ENCODE results near the gene FAM13A.

The FAM13A gene

DNA sequence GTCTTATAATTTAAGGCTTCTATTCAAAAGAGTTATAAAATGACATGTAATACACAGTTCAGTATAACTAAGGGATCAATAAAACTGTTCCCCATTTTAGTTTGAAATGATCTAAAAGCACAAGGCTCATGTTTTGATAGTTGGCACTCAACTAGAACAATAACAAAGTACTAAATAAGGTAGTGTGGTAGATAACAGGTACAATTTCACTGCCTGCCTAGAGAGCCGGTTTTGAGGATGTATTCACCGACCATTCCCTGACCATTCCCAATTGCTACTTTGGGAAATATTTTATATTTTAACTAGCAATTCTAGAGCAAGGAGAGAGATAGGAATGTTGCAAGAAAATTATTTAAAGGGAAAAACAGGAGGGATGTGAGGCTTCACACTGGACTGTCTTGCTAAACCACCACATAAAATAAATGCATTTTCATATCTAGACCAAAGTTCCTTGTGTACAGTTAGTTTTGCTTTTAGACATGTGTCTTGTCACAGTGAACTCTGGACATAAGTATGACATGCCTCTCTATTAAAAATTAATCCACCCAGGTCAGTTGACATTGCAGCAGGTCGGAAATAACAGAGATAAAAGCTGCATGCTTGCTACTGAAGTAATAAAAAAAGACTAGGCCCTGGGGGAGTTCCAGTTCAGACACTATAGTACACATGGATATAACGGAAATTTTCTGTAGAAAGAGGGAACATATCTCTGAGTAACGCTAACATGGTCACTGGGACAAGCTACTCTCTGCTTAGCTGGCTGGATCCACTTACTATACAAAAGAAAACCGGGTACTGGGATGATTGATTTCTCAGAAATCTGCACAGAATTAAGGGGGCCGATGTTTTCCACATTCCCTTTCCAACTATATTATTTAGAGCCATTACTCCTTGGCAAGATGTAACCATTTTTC is 303.1 kb downstream of the FAM13A start:
- no peak for DNase-seq
- in situ Hi-C loops (cut with HindIII; ENCODE audit: low pct_ligation_motif_present, low pct_unique_long_range_greater_than_20kb, low sequenced_read_pairs): no loop called here

DNA sequence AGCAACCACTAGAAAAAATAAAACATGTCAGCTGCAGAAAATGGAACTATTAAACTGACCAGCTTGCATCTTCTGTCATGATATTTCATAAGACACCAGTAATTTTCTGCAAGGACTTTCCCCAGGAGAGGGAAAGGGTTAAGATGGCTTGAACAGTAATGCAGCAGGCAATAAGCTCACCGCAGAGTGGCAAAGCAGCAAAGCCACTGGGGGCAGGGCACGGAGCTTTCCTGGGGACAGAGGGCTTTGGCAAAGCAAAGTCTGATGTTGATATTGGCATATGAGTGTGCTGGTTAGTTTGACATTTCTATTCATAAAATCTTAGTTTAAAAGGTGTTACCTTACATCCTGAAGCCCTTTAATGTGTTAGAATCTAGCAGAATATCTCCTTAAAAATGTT is 304.2 kb downstream of the FAM13A start:
- in situ Hi-C loops (cut with HindIII; ENCODE audit: low pct_ligation_motif_present, low pct_unique_long_range_greater_than_20kb, low sequenced_read_pairs): no loop called here
- DNase-seq: no peak

DNA sequence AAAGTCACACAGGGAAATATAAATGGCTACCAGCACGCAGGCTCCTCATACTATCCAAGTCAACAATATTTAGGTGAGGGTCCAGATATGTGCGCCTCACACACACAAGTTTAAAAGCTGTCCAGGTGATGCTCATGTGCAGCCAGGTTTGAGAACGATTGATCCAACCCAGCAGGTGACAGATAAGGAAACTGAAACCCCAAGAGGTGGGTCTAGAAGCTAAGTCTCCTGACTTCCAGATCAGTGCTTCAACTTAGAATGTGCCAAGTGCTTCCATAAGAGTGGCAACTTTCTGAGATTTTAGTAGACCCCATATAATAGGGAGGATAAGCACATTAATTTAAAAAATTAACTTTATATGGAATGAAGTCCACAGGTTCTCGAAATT is 304.9 kb downstream of the FAM13A start:
- DNase-seq: no peak
- in situ Hi-C loops (cut with HindIII; ENCODE audit: low pct_ligation_motif_present, low pct_unique_long_range_greater_than_20kb, low sequenced_read_pairs): no loop called here

DNA sequence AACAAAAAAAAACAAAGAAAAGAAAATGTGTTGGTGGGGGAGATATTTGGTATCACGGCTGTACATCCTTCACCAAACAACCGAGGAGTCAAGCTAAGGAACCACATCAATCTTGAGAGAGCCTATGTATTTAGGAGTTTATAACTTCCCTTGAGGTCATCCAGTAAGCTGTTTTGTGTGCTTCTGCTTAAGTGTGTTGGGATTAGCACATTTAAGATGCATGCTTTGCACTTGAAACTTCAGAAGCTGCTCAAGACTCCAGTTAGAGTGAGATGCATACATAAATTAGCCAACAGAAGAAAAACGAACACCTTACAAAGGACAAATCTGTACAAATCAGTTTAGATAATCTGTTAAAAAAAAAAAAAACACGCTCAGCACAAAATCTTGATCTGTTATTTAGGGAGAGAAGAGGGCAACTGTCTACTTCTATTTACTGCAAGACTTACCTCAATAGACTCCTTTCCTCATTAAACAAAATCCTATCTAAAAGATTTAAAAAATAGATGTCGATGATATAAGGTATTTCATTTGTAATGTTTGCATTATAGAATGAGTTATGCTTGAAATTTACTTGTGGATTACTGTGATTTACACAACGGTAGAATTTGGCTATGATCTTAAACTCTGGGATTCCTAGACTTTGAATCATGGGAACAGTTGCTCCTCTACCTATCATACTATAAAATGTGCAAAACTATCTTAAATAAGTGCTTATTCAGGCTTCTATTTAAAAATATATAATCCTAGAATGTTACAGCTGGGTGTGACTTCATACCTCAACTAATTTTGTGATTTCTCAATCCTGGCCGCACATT is 305.5 kb downstream of the FAM13A start:
- DNase-seq: no peak
- in situ Hi-C loops (cut with HindIII; ENCODE audit: low pct_ligation_motif_present, low pct_unique_long_range_greater_than_20kb, low sequenced_read_pairs): no loop called here

DNA sequence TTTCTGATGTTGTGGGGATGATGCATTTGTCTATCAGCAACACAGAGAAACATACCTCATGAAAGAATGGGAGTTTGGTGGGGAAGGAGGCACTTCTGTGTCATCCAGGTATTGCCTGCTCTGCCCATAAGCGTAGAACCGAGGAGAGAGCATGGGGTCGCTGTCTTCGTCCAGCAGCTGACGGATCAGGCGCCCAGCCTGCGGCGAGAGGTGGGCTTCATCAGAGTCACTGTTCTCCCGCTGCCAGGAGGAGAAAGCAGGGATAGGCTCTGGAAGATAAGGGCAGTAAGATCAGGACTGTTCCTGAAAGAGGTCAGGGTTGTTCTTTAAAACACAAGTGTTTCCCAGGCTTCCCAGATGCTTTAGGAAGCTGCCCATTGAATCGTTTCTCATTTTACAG is 306.6 kb downstream of the FAM13A start:
- DNase-seq: no peak
- in situ Hi-C loops (cut with HindIII; ENCODE audit: low pct_ligation_motif_present, low pct_unique_long_range_greater_than_20kb, low sequenced_read_pairs): no loop called here

GRCh38 chr4:88747351-88747750 is 309.6 kb downstream of the FAM13A start:
- in situ Hi-C loops (cut with HindIII; ENCODE audit: low pct_ligation_motif_present, low pct_unique_long_range_greater_than_20kb, low sequenced_read_pairs): no loop called here

DNA sequence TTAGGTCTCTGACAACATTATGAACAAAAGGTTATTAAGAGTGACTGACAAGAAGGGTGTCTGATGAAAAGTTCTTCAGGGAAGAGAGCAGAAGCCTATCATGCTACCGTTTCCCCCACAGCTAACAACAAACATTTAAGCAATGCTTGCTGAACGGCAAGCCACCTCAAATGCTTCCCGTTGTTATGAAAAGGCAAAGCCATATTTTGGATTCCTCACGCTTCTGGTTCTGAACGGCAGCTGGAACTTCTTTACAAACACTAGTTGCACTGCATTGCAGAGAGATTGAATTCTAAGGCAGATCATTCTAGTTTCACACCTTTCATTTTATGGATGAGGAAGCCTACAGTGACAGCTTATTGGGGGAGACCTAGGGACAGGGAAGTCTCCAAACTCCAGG is 310.8 kb downstream of the FAM13A start:
- DNase-seq: no peak
- in situ Hi-C loops (cut with HindIII; ENCODE audit: low pct_ligation_motif_present, low pct_unique_long_range_greater_than_20kb, low sequenced_read_pairs): no loop called here

More at GRCh38 chr4:88747351-88747750, 309.6 kb downstream of the FAM13A start:
- DNase-seq: no peak

- in situ Hi-C loops (cut with HindIII; ENCODE audit: low pct_ligation_motif_present, low pct_unique_long_range_greater_than_20kb, low sequenced_read_pairs): no loop called here
- DNase-seq: no peak
These were observed 311.3 kb downstream of the FAM13A start for GRCh38 chr4:88745581-88746163.

- DNase-seq: no peak
- in situ Hi-C loops (cut with HindIII; ENCODE audit: low pct_ligation_motif_present, low pct_unique_long_range_greater_than_20kb, low sequenced_read_pairs): no loop called here
These were observed 311.8 kb downstream of the FAM13A start for GRCh38 chr4:88745175-88745574.

DNA sequence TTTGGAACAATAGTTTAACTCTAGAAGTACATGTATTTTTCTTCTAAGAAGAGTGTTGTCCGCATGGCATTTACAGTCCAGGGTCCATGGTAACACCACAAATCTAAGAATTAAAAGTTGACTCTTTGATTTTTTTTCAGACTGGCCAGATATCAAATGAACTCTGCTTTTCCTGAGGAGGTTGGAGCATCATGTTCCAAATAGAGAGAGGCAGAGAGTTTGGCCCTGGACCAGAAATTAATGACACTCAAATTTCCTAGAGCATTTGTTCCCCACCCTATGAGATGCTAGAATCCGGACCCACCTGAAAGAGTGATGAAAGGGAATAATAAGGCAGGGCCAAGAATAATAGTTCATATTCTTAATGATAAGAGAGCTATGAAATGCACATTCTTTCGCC is 312.4 kb downstream of the FAM13A start:
- DNase-seq: no peak
- in situ Hi-C loops (cut with HindIII; ENCODE audit: low pct_ligation_motif_present, low pct_unique_long_range_greater_than_20kb, low sequenced_read_pairs): no loop called here

- in situ Hi-C loops (cut with HindIII; ENCODE audit: low pct_ligation_motif_present, low pct_unique_long_range_greater_than_20kb, low sequenced_read_pairs): no loop called here
- peak; percentile 51 for DNase-seq
These were observed 313.3 kb downstream of the FAM13A start for GRCh38 chr4:88743696-88744095.

- in situ Hi-C loops (cut with HindIII; ENCODE audit: low pct_ligation_motif_present, low pct_unique_long_range_greater_than_20kb, low sequenced_read_pairs): no loop called here
- peak; percentile 7 for DNase-seq
These were observed 314.4 kb downstream of the FAM13A start for GRCh38 chr4:88742561-88742960.

- DNase-seq: no peak
- in situ Hi-C loops (cut with HindIII; ENCODE audit: low pct_ligation_motif_present, low pct_unique_long_range_greater_than_20kb, low sequenced_read_pairs): no loop called here
These were observed 318.8 kb downstream of the FAM13A start for GRCh38 chr4:88738180-88738579.

- DNase-seq: peak; percentile 70
- in situ Hi-C loops (cut with HindIII; ENCODE audit: low pct_ligation_motif_present, low pct_unique_long_range_greater_than_20kb, low sequenced_read_pairs): no loop called here
These were observed 319.6 kb downstream of the FAM13A start for GRCh38 chr4:88737307-88737941.

DNA sequence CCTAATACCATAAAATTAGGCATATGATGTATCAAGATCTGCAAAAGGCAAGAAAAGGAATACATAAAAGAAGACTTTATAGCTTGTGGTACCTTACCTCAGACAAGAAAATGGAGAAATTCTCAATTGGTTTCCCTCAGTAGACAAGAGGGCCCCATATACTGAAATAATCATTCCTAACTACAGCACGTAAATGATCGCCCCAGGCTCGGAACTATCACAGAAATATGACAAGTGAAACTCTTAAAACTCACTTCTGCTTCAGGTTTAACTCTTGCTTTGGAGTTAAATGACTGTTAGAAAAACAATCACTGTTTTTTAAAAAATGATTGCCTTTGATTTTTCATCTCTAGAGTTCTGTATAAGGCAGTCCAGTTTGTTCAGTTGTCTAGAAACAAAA is 320.7 kb downstream of the FAM13A start:
- no peak for DNase-seq
- in situ Hi-C loops (cut with HindIII; ENCODE audit: low pct_ligation_motif_present, low pct_unique_long_range_greater_than_20kb, low sequenced_read_pairs): no loop called here

- no peak for DNase-seq
- in situ Hi-C loops (cut with HindIII; ENCODE audit: low pct_ligation_motif_present, low pct_unique_long_range_greater_than_20kb, low sequenced_read_pairs): no loop called here
These were observed 321.4 kb downstream of the FAM13A start for GRCh38 chr4:88735564-88735963.

GRCh38 chr4:88734403-88734949 is 322.5 kb downstream of the FAM13A start:
- DNase-seq: no peak
- in situ Hi-C loops (cut with HindIII; ENCODE audit: low pct_ligation_motif_present, low pct_unique_long_range_greater_than_20kb, low sequenced_read_pairs): no loop called here

- in situ Hi-C loops (cut with HindIII; ENCODE audit: low pct_ligation_motif_present, low pct_unique_long_range_greater_than_20kb, low sequenced_read_pairs): no loop called here
- no peak for DNase-seq
These were observed 324.1 kb downstream of the FAM13A start for GRCh38 chr4:88732714-88733368.

Measured in ACHN (cell line).